GM12892 (cell line): Measurements from ENCODE around the gene SLF2.

Experiments
- POLR2A ChIP-seq: IDR thresholded peaks from 2 replicates; pipeline ENCODE4 v1.6.1; 2011; ENCODE audit warnings: low read depth, low read length, control low read depth
- POLR2AphosphoS5 ChIP-seq: IDR thresholded peaks from 2 replicates; pipeline ENCODE4 v1.6.1; 2011; ENCODE audit warnings: low read depth, low read length, control low read depth

- TF ChIP-seq POLR2AphosphoS5 (no peak), POLR2A (no peak)
Observed at GRCh38 chr10:100890673-100891317, 22.0 kb upstream of the SLF2 start.
